Amniotic stem cell (primary cell): ENCODE measurements around the gene TBATA.

ENCODE experiments used
- DNase-seq: peaks from one replicate; lab custom pipeline; 2025; lab: John Stamatoyannopoulos, UW

The TBATA gene

DNA sequence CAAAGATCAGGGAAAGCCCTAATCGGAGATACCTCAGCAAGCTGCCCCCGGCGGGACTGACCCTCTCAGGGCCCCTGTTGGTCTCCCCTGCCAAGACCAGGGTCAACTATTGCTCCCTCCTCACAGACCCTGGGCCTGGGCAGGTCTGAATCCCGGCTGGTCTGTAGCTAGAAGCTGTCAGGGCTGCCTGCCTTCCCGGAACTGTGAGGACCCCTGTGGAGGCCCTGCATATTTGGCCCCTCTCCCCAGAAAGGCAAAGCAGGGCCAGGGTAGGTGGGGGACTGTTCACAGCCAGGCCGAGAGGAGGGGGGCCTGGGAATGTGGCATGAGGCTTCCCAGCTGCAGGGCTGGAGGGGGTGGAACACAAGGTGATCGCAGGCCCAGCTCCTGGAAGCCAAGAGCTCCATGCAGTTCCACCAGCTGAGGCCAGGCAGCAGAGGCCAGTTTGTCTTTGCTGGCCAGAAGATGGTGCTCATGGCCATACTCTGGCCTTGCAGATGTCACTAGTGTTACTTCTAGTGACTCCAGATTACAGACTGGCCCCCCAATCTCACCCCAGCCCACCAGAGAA is 24.1 kb downstream of the TBATA start:
- DNase-seq: no peak

DNA sequence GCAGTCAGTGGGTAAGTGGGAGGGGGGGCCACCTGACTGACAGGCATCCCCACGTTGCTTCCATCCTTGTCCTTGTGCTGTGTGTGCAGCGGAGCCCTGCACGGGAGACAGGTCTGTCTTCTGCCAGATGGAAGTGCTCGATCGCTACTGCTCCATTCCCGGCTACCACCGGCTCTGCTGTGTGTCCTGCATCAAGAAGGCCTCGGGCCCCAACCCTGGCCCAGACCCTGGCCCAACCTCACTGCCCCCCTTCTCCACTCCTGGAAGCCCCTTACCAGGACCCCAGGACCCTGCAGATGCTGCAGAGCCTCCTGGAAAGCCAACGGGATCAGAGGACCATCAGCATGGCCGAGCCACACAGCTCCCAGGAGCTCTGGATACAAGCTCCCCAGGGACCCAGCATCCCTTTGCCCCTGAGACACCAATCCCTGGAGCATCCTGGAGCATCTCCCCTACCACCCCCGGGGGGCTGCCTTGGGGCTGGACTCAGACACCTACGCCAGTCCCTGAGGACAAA is 24.8 kb downstream of the TBATA start:
- DNase-seq: no peak

DNA sequence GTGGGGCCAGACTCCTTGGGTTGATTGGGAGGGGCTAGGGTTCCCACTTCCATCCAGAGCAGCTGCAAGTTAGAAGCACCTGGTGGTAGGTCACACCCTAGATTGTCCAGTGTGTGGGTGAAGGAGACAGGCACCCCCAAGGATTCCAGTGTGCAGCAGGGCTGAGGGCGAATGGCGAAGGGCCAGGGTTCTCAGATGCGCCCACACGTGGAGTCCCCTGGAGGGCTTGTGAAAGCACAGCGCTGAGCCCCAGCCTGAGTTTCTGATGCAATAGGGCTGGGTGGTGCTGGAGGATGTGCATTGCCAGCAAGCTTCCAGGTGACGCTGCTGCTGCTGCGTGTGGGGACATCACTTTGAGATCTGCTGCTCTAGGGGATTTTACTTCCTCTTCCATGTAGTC is 25.4 kb downstream of the TBATA start:
- DNase-seq: no peak

DNA sequence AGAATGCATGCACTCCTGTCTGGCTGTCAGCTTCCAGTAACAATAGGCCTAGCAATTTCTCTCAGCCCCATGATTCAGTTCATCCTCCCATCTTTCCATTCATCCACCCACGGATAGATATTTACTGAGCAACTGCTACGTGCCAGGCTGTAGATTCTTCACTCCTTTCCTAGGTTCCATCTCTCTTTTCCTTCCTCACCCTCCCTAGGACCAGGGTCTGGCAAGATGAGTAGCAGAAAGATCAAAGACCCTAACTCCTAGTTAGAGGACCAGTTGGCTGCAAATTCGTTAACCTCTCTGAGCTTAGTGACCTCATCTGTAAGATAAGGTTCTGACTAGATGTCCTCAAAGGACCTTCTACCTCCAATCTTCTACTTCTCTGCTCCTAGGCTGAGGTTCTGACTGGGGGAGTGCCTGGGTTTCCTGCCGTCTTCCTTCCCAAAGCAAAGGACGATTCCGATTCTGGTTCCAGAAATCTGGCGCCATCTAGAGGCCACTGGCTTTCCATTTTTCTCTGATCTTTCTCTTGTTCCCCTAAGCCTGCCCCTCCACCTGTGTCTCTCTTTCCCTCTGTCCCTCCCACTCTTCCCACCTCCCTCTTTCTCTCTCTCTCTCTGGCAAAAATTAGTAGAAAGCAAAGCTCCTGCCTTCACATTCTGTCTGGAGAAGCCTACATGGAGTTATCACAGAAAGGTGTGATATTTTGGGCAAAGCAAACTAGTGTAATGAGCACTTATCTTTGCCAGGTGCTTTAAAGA is 26.2 kb downstream of the TBATA start:
- peak; percentile 52 for DNase-seq

DNA sequence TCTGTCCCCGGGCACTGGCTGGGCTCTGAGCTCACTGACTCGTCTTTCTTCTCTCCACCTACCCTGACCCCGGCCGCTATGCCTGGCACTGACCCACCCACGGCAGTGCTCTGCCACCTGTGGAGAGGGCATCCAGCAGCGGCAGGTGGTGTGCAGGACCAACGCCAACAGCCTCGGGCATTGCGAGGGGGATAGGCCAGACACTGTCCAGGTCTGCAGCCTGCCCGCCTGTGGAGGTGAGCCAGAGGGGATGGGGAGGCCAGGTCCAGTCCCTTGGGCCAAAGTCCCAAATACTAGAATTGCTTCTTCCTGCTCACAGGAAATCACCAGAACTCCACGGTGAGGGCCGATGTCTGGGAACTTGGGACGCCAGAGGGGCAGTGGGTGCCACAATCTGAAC is 27.3 kb downstream of the TBATA start:
- DNase-seq: no peak

DNA sequence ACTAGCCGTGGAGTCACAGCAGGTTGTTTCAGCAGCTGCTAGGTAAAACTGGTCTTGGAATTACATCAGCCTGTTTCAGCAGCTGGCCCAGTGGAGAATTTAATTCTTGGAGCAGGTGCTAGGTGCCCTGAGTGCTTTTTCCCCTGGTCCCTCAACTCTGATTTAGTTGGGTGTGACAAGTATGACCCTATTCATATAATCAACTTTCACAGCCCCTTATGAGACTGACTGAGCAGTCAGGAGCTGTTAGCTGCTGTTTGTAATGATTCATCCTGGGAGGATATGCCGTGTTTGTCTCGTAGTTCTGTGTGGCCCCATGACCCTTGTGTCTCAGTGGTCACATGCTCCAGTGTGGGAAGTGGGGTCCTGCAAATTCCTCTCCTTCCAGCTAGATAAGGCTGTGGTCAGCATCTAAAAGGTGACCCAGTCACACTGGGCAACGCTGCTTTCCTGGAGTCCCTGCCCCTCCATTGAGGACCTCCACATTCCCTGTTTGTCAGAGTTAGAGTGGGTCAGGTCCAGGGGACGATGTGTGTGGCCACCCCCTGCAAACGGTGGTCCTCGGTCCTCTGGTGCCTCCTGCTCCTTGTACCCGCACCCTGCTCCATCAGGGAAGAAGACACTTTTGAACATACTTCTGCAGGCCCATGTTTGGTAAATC is 28.3 kb downstream of the TBATA start:
- DNase-seq: no peak

DNA sequence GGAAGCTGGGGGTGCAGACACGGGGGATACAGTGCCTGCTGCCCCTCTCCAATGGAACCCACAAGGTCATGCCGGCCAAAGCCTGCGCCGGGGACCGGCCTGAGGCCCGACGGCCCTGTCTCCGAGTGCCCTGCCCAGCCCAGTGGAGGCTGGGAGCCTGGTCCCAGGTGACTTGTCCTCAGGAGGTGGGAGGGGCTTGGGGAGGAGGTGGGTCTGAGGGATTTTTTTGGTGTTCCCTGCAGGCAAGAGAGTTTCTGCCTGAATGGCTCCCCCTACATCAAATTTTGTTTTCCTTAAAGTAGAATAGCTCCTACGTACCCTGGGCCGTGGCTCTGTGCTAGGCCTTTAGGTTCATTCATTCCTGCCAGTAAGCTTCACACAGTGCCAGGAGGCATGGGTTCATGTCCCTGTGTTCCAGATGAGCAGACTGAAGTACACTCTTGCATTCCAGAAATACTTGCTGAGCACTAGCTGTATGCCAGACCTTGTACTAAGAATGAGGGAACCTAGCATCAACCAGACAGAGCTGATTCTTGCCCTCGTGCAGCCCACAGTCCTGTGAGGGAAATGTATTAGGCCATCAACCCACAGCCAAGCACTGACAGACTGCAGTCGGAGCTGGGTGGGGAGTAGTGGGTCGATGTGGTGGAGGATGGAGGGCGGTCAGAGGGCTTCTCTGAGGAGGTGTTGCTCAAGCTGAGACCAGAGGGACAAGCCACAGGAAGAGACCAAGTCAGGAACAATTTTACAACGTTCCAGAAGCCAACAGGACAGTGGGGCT is 31.1 kb downstream of the TBATA start:
- no peak for DNase-seq

DNA sequence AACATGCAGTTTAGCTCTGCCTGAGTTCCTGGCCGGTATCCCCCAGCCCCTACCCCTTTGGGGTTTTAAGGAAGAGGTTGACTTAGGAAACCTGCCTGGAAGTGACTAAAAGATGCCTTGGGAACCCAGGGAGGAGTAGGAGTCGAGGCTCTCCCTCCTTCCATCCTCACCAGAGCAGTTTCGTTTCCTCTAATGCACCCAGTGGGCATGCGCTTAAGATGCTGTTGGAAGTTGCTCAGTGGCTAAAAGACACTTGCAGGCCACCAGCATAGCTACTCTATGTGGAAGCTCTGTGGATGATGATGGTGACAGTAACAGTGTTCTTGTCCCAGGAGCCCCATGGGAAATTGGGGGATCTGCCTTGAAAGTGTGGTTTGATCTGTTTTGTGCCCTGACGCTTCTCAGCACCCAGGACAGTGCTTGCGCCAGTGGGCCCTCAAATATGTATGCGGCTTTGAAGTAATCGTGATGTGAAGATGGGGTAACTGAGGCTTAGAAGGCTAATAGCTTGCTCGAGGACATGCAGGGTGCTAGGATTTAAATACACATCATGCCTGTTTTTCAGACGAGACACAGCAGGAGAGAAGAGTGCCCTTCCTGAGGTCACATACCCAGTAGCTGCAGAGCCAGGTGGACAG is 32.0 kb downstream of the TBATA start:
- no peak for DNase-seq

DNA sequence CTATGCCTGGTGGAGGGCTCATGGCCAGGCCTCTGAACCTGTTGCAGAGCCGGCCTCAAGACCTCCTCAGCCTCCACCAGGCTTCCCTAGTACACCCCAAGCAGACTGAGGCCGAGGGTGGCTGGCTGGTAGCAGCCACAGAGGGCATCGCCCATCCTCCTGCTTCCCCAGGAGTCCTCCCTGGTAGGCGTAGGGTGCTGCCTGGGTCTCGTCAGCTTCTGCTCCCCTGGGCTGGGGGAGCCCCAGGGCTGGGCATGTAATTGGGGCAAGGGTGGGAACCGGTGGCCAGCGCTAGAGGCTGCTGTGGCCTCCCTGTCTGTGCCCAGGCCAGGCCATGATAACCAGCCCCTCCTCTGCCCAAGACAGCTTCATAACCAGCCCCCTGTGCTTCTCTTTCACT is 32.6 kb downstream of the TBATA start:
- DNase-seq: no peak

DNA sequence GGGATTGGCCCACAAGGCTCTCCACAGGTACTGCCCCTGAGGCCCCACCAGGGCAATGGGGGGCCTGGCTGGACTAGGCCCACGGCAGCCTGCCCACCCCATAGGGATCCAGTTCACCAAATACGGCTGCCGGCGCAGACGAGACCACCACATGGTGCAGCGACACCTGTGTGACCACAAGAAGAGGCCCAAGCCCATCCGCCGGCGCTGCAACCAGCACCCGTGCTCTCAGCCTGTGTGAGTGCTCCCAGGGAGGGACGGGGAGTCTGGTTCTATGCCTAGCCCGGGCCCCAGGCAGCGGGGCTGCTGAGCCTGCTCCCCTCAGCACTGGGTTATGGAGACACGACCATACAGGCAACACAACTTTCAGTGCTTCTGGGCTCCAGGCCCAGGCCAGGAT is 33.2 kb downstream of the TBATA start:
- DNase-seq: no peak

DNA sequence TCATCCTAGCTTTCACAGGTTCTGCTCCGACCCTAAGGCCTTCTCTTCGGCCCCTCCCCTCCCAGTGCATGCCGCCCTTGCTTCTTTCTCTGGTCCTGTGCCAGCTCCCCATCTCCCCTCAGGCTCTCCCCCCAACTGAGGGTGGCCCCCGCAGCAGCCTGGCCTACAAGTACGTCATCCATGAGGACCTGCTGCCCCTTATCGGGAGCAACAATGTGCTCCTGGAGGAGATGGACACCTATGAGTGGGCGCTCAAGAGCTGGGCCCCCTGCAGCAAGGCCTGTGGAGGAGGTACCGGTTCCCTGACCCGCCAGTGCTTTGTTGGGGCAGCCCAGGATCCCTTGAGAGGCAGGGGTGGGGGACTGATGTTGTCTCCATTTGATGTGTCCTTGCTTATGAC is 33.8 kb downstream of the TBATA start:
- no peak for DNase-seq

DNA sequence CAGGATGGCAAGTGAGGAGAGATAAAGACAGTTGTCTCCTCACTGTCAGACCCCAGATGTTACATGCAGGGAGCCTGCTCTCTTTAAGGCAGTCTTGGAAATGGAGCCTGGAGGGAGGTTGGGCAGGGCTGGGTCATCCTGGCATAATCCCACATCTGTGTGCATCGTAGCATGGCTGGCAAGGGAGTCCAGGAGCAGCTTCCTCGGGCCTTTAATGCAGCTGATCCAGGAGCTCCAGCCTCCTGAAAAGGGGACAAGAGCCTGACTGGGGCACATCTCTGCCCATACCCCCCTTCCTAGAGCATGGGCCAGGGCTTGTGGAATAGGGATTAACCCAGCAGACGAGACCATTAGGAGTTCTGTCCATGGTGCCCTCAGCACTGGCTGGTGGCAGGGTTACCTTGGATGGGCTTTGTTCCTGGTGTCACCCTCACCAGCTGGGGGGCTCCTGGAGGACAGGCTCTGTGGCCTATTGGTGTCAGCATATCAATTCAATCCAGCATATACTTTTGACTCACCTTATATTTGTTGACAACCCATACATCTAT is 34.9 kb downstream of the TBATA start:
- DNase-seq: no peak

DNA sequence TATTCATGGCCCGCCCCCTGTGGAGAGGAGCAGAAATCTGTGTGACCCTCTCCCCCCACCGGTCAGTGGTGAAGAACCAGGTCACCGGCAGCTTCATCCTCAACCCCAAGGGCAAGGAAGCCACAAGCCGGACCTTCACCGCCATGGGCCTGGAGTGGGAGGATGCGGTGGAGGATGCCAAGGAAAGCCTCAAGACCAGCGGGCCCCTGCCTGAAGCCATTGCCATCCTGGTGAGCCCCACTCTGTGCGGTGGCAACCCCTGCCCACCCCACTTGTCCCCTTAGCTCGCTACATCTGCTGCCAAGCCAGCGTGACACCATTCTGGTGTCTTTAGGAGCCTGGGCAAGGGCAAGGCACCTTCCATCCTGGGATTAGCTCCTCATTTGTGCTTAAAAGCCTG is 35.4 kb downstream of the TBATA start:
- DNase-seq: no peak

DNA sequence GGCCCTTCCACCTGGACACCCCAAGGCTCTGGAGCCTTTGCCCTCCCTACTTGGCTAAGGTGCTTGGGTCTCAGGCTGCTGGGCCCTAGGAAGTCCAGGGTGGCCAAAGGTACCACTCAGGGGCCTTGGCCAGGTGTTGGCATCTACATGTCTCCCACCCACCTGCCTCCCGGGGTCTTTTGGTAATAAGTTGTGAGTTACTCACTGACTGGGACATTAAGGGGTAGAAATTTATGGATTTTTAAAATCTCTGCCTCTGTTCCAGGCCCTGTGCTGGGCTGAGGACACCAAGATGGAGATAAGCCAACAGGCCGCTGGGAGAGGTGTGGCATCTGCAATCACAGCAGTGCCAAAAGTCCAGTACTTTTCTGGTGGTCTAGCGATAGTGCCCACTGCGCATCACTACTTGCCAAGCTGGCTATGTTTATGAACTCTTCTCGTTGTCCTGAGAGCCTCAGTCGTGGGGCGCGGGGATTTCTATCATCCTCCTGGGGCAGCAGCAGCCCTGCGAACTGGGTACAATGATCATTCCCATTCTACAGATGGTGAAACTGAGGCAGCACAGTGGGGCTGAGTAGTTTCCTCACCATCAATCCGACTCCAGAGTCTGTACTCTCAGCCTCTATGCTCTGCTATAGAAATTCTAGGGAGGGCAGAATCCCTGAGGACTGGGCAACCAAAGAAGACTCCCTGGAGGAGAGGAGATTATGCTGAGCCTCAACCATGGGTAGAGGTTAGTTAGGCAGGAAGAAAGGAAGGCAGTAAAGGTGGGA is 36.2 kb downstream of the TBATA start:
- DNase-seq: no peak

DNA sequence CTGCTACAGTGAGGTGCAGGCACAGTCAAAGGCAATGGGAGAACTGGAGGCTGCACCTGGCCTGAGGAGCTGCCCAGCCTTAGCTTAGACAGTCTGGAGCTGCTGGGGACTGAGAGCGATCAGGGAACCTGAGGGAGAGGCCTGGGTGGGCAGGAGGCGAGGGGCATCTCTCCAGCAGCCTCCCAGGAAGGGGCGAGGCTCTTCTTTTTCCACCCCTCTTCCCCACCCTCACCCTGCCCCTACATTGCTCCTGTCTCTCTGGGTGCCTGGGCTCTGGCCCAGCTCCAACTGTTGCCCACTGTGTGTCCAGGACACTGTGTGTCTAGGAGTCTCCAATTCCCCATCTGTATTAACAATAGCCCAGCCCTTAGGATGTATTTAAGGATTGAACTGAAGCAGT is 36.9 kb downstream of the TBATA start:
- no peak for DNase-seq

DNA sequence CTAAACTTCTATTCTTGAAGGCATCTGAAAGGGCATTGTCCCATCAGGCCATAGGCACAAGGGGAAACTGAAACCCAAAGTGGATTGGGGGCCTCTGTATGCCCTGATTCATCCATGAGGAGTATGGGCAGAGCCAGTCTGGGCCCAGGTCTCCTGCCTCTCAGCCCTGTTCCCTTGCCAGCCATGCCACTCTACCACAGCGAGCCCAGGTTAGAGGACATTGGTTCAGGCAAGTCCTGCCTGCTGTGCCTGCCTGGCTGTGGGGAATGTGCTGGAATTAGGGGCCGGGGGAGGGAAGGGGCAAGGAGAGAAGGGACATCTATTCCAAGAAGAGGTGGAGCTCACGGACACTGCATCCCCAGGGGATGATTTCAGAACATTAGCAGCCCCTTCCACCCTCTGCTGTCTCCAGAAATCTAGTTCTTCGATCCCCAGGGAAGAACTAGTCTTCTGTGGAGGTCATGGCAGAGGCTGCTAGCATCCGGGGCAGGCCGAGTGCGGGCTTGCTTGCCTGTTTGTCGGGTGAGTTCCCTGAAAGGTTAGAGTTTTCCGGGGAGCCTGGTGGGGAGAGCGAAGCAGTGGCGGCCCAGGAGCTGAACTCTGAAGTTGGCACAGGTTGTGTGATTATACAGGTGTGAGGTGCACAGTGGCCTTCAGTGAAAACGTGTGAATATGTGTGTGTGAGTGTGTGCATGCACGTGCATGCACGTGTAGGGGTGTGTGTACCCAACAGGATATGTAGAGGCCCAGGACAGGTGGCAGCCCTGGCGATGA is 37.8 kb downstream of the TBATA start:
- DNase-seq: no peak

DNA sequence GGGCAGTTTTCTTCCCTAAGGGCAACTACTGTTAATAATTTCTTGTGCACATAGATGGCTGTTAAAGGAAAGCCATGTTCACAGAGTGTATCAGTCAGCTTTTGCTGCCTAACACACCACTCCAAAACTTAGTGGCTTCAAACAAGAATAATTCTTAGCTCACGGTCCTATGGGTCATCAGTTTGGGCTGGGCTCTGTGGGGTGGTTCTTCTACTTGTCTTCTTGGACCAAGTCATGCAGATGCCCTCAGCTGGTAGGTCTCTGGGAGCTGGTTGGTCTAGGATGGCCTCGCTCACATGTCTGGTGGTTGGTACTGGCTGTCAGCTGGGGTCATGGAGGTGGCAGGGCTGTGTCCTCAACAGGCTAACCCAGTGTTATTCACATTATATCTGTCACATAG is 39.6 kb downstream of the TBATA start:
- no peak for DNase-seq

DNA sequence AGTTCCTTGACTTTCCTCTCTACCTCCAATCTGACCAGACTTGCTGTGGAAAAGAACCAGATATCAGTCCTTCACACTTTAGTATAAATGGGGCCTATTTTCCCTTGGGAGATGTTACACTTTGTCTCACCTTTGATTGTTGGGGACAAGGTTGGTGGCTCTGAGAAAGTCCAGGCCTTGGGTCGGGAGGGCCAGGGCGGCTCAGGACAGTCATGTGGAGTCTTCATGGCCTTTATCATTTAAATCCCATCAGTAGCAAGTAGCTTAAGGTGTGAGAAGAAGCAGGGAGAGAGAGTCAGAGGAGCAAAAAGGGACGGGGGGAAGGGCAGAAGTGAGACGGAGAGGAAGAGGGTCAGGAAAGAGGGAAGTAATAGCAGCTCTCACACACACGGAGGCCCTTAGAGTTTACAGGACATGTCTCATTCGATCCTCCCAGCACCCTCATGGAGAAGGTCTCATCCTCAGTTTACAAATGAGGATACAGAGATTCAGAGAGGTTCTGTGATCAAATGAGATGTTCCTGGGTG is 40.5 kb downstream of the TBATA start:
- DNase-seq: no peak

DNA sequence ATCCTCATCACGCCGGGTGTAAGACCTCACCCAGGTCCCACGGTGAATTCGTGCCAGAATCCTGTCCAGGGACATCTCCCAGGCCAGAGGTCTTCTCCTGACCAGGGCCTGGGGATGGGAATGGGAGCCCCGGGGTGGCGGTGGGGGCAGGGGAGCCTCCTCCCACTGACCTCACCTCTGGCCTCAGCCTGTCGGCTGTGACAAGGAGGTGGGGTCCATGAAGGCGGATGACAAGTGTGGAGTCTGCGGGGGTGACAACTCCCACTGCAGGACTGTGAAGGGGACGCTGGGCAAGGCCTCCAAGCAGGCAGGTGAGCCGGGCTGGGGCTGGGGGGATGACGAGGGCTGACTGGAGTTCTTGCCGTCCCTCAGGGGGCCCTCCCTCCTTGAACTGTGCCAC is 41.3 kb downstream of the TBATA start:
- no peak for DNase-seq

DNA sequence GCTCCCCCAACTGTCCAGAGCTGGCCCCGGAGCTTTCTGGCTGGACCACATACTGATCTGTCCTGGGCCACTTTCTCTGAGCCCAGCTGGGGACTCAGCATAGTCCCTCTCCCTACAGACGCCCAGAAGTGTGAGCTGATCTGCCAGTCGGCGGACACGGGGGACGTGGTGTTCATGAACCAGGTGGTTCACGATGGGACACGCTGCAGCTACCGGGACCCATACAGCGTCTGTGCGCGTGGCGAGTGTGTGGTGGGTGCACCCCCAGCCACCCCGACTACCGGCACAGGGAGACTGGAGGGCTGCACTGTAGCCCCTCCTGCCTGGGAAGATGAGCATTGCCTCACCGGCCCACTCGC is 41.8 kb downstream of the TBATA start:
- DNase-seq: no peak
